HG02610 (cell line): ENCODE measurements around the gene RPS6KA1.
"Not testable (repeated sequence)": the region's sequence is repeated elsewhere in the genome, so short reads cannot be mapped to it uniquely, and the experiment has no call there.

Source experiments
- ATAC-seq: cut with Tn5 transposase; IDR thresholded peaks from one replicate; pipeline ENCODE4 v1.9.1; 2021; ENCODE audit warnings: mild to moderate bottlenecking, moderate library complexity; ENCODE audit not compliant: unreplicated experiment

The RPS6KA1 gene

GRCh38 chr1:26552720-26553119 is 23.2 kb downstream of the RPS6KA1 start:
- no peak for ATAC-seq

GRCh38 chr1:26553942-26554682 is 24.6 kb downstream of the RPS6KA1 start:
- ATAC-seq: no peak

DNA sequence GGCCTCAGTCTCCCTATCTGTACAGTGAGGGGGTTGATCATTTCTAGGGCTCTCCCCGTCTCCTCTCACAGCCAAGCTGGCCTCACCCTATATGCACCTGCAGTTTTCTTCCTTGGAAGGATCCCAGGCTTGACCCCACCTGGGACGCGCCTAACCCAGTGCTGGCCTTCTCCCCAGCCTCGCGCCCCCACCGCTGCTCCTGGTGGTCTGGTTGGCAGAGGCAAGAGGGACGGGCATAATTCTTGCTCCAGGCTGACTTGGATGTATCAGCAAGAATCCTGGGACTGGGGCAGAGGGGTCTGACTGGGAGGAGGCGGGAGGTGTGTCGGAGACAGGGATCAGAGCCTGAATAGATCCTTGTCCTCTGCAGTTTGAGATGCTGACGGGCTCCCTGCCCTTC is 25.2 kb downstream of the RPS6KA1 start:
- ATAC-seq: no peak

DNA sequence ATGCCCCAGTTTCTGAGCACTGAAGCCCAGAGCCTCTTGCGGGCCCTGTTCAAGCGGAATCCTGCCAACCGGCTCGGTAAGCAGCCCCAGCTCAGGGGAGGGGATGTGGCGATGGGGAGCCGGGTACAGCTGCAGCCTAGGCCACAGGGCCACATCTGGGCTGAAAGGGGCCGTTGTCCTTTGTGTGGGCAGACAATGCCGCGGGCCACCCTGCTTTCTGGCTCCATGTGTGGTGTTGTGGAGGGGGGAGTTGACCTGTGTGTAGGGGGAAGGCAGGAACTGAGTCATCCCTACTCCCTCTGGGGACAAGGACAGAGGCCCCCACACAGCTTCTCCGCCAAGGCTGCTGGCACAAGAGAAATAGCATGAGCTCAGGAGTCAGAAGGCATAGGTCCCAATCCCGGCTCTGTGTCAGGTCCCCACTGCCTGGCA is 26.0 kb downstream of the RPS6KA1 start:
- ATAC-seq: no peak

DNA sequence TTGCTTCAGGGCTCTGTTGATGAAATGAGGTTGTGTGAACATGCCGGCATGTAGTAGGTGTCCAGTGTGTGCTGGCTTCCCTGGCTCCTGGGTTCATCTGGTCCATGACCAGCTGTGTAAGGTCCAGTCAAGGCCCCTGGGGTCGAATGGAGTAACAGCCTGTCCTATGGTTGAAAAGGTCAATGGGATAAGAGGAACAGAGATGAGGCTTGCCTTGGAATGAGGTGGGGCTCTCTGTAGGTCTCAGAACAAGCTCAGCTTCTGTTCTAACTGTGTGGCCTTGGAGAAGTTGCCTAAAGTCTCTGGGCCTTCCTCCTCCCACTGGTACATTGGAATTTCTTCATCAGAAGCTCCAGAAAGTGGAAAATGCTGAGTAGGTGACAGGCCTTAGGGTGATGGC is 26.6 kb downstream of the RPS6KA1 start:
- ATAC-seq: no peak

GRCh38 chr1:26557008-26557407 is 27.4 kb downstream of the RPS6KA1 start:
- ATAC-seq: no peak

- no peak for ATAC-seq
Observed at GRCh38 chr1:26558685-26559048, 29.1 kb downstream of the RPS6KA1 start.

- no peak for ATAC-seq
Observed at GRCh38 chr1:26560403-26560780, 30.8 kb downstream of the RPS6KA1 start.

DNA sequence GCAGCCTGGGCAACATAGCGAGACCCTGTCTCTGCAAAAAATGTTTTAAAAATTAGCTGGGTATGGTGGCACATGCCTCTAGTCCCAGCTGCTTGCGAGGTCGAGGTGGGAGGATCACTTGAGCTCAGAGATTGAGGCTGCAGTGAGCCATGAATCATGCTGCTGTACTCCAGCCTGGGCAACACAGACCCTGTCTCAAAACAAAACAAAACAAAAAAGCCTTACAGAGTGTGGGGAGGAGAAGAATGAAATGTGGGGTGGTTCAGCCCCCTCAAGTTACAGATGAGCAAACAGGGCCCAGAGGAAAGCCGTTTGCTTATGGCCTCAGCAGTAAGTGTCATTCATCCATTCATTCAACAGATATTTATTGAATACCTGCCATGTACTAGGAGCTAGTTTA is 40.7 kb downstream of the RPS6KA1 start:
- ATAC-seq: no peak

DNA sequence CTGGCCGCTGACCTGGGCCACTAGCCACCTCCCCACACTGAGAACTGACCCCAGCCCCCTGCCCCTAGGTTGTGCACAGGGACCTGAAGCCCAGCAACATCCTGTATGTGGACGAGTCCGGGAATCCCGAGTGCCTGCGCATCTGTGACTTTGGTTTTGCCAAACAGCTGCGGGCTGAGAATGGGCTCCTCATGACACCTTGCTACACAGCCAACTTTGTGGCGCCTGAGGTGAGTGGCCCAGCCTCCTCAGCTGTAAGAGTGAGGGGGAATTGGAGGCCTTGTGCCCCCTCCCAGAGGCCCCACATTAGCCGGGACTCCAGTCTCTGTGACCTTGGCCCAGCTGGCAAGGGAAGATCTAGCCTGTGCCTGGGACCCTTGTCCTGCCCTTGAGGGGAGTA is 41.8 kb downstream of the RPS6KA1 start:
- ATAC-seq: no peak

GRCh38 chr1:26574018-26574417 is 44.5 kb downstream of the RPS6KA1 start:
- no peak for ATAC-seq

GRCh38 chr1:26574719-26575251 is 45.2 kb downstream of the RPS6KA1 start:
- ATAC-seq: no peak

DNA sequence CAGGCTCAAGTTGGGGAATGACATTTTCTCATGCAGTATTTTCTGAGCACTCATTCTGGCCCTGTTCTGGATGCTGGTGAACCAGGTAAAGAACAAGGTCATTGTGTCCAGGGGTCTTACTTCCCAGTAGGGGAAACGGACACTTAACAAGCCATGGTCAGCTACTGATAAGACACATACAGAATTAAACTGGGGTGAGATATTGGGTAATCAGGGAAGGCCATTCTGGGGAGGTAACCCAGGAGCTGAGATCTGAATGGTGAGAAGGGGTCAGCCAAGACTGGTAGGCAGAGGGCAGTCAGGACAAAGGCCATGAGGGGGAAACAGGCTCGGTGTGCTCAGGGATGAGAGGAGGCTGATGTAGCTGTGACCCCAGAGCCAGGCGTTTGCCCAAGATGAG is 45.8 kb downstream of the RPS6KA1 start:
- ATAC-seq: no peak

GRCh38 chr1:26578167-26578566 is 48.6 kb downstream of the RPS6KA1 start:
- ATAC-seq: no peak

DNA sequence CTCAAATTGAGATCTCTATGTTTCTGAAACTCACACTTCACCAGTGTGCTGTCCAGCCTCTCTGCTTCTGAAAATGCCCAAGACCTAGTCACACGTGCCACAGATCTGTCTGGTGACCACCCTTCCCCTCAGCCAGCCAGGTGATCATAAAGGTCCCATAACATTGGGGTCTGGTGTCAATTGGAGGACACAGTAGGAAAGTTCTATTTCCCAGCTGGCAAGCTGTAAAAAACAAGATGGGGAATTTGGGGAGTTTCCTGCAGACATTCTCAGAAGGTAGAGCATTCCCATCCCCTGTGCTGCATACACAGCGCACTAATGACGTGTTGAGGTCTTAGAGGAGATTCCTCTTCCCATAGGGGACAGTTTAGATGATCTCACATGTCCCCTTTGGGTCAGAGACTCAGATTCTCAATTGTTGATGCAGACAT is 50.1 kb downstream of the RPS6KA1 start:
- peak; percentile 32 for ATAC-seq

GRCh38 chr1:26580116-26580515 is 50.6 kb downstream of the RPS6KA1 start:
- no peak for ATAC-seq

DNA sequence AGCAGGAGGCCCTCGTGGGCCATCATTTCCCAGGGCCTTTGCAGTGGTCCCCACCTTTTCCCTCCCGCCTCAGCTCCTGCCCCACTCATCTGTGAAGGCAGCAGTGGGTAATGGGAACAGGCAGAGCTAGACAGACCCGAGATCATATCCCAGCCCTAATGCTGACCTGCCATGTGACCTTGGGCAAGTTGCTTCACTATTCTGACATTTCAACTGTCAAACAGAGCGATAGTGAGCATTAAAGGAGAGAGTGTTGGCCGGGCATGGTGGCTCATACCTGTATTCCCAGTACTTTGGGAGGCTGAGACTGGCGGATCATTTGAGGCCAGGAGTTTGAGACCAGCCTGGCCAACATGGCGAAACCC is 51.7 kb downstream of the RPS6KA1 start:
- ATAC-seq: no peak

GRCh38 chr1:26582053-26582835 is 52.7 kb downstream of the RPS6KA1 start:
- no peak for ATAC-seq

DNA sequence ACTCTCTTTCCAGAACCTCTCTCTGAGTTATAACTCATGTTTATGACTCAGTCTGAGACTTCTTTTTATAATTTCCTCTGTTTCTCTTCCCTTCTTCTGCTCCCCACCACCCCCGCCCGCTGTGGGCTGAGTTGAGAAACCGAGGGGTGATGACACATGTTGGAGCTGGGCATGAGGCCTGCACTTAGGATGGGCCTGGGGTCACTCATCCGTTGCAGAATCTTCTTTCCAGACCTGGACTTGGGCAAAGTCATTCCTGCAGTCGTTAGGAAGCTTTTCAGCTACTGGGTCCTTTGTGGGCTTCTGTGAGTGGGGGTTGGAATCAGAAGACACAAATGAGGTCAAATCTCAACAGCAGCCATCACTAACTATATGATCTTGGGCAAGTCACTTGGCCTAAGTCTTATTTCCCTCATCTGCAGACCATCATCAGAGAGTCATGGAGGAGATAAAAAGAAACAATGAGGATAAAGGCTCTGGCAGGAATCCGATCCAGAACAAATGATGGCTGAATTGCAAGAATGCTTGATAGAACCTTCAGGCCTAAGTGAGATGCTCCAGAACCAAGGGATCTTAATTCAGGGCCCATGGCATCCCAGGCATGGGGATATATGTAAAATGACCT is 53.4 kb downstream of the RPS6KA1 start:
- peak; percentile 31 for ATAC-seq

DNA sequence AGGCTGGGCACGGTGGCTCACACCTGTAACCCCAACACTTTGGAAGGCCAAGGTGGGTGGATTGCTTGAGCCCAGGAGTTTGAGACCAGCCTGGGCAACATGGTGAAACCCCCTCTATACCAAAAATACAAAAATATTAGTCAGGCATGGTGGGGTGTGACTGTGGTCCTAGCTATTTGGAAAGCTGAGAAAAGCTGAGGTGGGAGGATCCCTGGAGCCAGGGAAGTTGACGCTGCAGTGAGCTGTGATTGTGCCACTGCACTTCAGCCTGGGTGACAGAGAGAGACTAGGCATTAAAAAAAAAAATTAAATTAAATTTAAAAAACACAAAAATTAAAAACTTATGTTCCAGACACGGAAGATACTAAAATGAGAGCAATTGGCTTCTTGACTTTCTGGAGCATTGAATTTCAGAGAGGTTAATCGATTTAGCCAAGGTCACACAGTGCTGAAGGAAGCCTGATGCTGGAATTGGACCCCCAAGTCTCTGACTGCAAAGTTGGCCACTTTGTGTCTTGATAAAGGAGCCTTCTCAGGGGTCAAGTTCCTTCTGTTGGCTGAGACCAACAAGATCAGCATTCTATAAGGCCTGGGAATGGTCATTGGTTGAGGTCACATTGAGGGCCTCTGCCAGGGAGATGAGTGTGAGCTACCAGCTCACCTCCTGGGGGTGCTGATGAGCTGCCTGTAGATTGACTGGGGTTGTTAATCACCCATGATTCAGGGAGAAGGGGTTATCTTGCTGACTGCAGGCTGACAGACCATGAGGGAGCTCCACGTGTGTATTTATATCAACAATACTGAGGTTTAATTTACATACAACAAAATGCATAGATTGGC is 54.3 kb downstream of the RPS6KA1 start:
- no peak for ATAC-seq

DNA sequence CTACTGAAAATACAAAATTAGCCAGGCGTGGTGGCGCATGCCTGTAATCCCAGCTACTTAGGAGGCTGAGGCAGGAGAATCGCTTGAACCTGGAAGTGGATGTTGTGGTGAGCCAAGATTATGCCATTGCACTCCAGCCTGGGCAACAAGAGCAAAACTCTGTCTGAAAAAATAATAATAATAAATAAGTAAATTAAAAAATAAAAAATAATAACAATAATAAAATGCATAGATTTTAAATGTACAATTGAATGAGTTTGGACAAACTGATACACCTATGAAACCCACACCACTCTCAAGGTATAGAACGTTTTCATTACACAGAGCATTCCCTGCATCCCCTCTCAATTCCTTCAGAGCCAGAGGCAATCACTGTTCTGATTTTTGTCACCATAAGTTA is 55.0 kb downstream of the RPS6KA1 start:
- not testable (repeated sequence) for ATAC-seq
